Activated CD4-positive, alpha-beta T cell treated with anti-CD3 and anti-CD28 coated beads, Interleukin-2, Interleukin-6, amounts not matched to agents 100 ng/mL and 50 ng/mL, durations not matched to agents 16 hours and 8 hours (primary cell): ENCODE measurements around the gene KIF17.
"Not testable (repeated sequence)": the region's sequence is repeated elsewhere in the genome, so short reads cannot be mapped to it uniquely, and the experiment has no call there.

Experiments
- DNase-seq: peaks from one replicate; pipeline ENCODE4 v3.0.0-alpha.2; 2020

The KIF17 gene

GRCh38 chr1:20685099-20685662 lies 32.6 kb downstream of the KIF17 start:
- no peak for DNase-seq

DNA sequence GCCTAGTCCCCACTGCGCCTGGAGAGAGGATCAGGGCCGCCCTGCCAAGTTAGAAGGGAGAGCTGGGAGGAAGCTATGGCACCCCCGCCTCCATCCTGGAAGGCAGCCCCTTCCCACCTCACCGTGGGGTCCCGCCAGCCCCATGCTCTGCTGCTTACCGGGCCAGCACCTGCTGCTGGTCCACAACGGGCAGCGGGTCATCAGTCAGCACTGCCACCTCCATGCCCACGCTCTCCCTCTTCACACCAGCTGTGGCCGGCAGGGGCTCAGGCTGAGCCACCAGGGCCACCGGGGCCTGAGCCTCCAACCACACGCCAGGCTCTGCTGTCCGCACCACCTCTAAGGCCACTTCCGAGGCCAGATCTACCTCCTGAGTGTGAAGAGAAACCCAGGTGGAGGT lies 33.2 kb downstream of the KIF17 start:
- DNase-seq: no peak

GRCh38 chr1:20684050-20684620 lies 33.7 kb downstream of the KIF17 start:
- DNase-seq: no peak

DNA sequence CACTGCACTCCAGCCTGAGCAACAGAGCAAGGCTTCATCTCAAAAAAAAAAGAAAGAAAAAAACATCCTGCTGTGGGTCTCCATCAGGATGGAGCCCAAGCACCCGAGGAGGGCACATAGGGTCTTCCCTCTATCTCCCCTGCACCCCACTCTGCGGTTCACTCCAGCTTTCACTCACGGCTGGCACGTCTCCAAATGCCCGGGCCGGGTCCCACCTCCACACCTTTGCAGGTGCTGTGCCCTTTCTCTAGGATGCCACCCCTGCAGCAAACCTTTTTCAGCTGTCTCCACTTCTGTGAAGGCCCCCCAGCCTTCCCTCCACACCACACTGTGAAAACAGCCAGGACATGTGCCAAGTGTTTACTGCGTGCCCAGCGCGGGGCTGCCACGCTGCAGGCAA lies 34.2 kb downstream of the KIF17 start:
- DNase-seq: no peak

- DNase-seq: no peak
Measured at GRCh38 chr1:20682571-20683236, 35.1 kb downstream of the KIF17 start.

DNA sequence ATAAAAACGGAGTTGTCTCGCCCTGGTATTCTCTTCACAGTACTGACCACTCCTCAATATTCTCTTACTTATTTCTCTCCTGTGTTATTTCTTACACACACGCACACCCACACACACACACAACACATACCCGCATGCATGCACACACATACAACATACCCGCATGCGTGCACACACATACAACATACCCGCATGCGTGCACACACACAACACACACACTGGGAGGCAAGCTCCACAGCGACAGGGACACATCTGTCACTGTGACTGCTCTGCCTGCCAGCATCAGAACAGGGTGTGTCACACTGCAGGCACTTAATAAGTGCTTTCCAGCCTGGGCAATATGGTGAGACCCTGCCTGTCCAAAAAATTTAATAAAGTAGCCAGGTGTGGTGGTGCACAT lies 35.8 kb downstream of the KIF17 start:
- DNase-seq: no peak

GRCh38 chr1:20680269-20680668 lies 37.5 kb downstream of the KIF17 start:
- no peak for DNase-seq

GRCh38 chr1:20678599-20678998 lies 39.2 kb downstream of the KIF17 start:
- DNase-seq: peak; percentile 47

- DNase-seq: not testable (repeated sequence)
Measured at GRCh38 chr1:20673626-20674025, 44.2 kb downstream of the KIF17 start.

DNA sequence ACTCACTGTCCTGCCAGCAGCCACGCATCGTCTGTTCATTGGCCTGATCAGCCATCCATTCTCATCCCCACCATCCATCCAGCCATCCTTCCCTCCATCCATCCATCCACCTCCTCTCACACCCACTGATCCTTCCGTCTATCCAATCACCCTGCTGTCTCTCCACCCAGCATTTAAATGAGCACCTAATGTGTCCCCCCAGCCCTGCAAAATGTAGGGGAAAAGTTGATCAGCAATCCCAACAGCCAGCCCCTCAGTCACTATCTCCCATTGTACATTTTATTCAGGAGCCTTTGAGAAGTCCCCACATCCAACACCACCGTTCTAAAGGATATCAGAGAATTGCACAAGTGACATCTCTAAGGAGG lies 45.6 kb downstream of the KIF17 start:
- DNase-seq: no peak

DNA sequence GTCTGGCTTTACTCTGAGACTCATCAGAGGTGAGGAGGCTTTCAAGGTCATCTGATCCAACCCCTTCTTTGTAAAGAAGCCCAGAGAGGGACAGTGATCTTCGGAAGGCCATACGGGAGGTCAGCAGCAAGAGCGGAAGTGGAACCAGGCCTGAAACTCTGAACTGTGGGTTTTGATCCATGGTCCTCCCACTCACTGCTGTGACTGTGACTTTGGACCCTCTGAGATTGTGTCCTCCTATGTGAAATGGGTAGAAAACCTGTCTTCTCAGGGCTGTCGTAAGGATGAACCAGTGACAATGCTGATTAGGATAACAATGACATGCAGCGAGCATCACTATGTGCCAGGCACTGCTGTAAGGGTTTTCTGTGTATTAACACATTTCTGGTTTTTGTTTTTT lies 46.9 kb downstream of the KIF17 start:
- no peak for DNase-seq

DNA sequence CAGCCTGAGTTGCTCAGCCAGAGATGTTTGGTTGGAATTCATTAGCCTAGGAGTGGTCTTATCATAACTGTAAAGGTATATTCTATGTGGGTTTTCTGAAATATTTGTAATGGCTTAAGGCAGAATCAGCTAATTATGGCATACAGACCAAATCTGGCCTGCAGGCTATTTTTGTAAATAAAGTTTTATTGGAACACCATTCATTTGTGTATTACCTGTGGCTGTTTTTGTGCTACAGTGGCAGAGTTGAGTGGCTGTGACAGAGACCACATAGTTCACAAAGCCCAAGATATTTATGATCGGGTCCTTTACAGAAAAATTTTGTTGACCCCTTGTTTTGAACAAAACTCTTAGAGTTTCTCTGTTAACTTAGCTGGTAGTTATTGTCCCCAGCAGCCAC lies 49.2 kb downstream of the KIF17 start:
- DNase-seq: no peak

DNA sequence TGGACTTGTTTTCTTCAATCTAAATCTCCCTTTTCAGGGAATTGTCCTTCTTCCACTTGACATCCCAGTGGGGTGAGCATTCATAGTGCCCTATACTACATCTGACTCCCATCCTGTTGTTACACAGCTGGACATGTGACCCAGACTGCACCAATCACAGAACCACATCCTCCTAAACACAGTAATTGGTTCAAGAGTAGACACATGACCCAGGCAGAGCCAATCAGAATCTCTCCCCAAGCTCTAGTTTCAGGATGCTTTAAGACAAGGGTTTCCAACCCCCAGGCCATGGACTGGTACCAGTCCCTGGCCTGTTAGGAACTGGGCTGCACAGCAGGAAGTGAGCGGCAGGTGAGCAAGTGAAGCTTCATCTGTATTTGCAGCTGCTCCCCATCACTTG lies 51.0 kb downstream of the KIF17 start:
- DNase-seq: peak; percentile 32

DNA sequence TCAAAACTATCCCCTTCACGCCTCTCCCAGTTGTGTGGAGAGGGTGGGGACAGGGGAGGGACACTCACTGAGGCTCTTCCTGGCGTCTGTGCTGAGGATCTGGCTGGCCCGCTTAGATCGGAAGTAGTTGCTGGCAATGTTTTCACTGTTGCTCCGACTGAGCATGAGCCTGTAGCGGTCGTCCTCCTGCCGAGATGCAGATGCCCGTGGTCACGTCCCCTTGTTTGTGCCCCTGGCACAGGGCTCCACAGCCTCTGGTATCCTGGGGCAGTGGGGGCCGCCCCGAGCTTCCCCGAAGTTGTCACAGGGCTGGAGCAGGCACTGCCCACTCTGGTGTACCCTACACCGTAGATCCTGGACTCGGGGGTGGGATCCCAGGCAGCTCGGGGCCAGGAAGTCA lies 51.7 kb downstream of the KIF17 start:
- no peak for DNase-seq

- no peak for DNase-seq
Measured at GRCh38 chr1:20665726-20666125, 52.1 kb downstream of the KIF17 start.

DNA sequence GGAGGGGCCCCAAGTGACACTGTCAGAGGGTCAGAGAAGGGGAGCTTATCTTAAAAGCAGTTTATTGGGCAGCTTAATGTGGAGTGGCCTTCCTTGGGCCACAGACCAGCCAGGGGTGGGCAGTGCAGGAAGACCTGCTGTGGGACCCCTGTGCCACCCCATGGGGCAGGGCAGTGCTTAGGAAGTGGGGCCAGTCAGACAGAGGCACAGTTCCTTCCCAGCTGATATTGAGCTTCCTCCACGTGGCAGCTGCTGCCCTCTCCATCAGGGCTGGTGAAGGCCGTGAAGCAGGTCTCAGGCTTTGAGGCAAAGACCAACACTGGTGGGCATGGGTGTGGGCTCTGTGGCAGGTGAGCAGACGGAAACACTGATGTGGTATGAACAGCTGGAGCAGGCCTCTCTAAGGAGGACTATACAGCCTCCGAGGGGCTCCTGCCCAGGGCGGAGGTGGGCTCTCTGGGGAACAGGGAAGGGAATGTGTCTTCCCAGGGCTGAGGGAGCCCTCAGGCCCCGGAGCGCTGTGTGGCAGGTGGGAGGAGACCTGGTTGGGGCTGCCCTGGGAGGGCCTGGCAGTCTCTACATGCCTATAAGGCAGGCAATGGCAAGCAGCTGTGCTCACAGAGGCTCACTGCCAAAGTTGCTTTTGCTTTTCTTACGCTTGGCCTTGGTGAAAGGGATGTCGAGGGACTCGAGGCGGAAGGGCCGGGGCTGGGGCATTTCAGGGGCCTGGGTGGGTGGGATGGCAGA lies 53.7 kb downstream of the KIF17 start:
- no peak for DNase-seq

GRCh38 chr1:20663365-20663764 lies 54.4 kb downstream of the KIF17 start:
- no peak for DNase-seq

DNA sequence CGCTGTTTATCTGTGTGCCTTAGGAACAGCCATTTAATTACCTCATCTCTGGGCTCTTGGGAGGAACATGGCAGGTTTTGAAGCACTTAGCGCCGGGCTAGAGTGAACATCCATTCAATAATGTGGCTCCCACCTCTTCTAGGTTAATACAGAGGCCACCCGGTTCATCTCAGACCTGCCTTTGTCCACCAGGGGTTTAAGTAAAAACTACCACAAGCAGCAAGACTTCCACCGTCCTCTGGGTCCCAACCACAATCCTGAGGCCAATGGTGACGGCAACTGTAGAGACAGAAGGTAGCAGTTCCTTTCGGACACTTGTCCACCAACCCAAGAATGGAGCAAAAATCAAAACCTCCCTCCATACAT lies 55.7 kb downstream of the KIF17 start:
- no peak for DNase-seq

DNA sequence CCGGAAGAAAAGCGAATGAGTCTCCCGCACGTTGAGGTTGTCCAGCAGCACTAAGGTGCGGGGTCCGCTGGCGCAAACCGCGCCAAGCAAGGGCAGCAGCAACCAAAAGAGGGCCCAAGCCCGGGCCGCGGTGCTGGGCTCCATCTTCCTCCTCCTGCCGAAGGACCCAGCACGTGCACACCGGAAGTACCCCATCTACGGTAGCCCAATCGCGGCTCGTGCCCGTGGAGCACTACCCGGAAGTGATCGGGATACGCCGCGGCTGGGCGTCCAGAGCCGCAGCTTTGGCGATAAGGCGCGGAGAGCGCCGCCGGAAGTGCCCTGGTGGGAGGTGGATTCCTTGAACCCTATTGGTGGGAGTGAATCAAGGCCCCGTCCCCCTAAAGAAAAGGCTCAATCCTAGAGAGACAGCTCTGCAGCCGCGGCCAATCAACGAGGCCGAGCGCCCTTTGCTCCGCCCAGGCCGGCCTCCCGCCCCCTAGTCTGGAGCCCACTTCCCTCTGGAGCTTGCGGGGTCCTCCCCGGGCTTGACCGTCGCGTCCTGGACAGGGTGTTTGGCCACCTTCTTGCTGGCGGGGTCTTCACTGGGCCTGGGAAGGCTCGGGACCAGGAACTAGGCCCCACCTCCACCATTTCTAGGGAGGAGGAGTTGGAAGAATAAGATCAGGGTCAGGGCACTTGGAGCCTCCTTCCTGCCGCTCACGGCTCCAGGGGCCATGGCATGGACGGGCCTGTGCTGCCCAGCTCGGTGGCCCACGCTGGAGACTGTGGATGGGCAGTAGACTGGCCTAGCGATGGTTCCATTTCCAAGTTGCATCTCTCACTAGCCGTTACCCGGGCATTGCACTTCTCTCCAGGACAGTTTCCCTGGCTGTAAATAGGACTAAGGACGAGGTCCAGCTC lies 56.3 kb downstream of the KIF17 start, which contains the start of gene DDOST:
Gene DDOST (minus strand): TSS at position 163 of the 903 bp plus-strand sequence. CDS start 19 bp downstream, at position 144.
- DNase-seq: peak; percentile 99

- no peak for DNase-seq
Measured at GRCh38 chr1:20660847-20661206, 57.0 kb downstream of the KIF17 start.

GRCh38 chr1:20660363-20660762 lies 57.4 kb downstream of the KIF17 start:
- DNase-seq: no peak

DNA sequence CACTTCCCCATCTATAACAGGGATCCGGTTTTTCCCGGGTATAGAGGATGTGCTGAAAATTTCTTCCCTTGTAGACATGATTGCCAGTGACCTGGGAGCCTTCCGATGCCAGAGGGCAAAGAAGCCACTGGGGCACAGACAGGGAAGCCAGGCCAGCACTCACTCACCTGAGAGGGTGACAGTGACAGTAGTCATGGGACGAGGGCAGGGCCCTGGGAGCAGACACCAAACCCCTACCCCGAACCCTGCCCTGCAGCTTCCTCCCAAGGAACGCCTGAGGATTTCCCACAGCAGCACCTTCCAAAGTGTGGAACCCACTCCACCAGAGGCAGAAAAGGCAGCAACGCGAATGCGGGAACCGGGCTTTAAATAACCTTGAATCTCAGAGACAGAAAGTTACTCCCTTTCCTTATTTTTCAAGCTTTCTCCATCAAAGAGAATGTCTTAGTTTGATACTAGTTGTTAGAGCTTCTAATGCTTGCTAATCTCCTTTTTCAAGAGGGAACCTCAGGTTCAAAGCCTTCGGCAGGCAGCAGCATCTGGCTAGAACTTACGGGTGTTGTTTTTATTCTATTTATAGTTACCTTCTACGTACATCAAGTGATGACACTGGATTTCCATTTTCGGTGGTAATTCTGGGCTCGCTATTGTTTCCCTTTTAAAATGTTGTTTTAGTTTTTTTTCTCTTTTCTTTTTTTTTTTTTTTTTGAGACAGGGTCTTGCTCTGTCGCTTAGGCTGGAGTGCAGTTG lies 59.5 kb downstream of the KIF17 start:
- no peak for DNase-seq
